ENCODE data around the gene CORO2A.

CORO2A gene

GRCh38 chr9:98168153-98168780 is 24.2 kb downstream of the CORO2A start:
- DNase-seq: no peak

DNA sequence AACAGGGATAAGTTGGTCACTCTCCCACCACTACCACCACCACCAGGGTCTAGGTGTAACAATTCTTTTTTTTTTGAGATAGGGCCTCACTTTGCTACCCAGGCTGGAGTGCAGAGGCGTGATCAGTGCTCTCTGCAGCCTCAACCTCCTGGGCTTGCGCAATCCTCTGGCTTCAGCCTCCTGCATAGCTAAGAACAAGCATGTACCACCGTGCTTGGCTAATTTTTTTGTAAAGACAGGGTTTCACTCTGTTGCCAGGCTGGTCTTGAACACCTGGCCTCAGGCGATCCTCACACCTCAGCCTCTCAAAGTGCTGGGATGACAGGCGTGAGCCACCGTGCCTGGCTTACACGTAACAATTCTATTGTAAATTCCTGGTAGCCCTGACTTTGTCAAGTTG is 27.5 kb downstream of the CORO2A start:
- DNase-seq: no peak

DNA sequence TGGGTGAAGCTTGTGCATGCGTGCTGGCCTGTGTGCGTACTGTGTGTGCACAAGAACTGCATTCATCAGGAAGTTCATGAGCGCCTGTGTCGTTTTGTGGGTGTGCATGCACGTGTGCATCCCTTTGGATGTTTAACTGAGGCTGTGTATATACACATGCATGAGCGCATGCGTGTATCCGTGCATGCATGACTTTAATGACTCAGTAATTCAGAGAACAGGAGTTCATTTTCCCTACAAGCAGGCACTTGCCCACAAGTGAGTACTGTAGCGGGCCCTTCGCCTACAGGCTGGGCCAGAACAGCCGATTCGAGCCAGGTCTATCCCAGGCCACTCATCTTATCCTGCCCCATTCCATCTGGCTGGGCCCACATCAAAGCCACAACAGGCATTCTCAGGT is 29.8 kb downstream of the CORO2A start:
- no peak for DNase-seq

GRCh38 chr9:98161851-98162250 is 30.6 kb downstream of the CORO2A start:
- no peak for DNase-seq

DNA sequence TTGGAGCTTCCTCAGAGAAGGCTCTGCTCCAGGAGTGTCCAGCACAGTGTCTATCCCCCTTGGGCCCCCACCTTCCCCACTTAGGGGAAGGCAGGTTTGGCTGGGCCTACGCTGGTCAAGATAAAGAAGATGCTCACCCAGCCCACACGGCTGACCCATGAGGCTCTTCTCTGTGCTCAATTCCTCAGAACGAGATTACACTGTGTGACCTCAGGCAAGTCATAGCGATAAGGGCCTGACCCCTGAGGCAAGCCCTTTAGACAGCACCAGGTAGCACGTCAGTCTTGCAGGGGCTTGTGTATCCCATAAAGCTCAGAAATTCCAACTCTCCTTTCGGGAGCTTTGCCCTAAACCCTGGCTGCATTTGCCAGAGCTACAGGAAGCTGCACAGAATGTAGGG is 32.6 kb downstream of the CORO2A start:
- no peak for DNase-seq

DNA sequence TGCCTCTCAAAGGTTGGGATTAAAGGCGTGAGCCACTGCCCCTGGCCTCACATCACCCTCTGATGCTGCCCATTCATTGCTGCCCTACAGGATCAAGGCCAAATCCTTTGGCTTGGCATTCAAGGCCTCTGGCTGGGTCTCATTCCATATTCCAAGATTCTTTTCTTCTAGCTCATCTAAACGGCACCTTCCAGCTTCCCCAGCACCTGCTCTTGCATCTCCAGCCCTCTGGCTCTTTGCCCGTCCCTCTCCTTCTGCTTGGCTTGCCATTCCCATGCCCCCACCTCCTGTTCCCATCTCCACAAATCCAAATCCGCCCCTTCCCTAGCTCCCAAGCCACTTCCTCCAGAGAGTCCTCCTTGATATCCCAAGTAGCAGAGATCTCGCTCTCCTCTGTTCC is 33.1 kb downstream of the CORO2A start:
- no peak for DNase-seq

DNA sequence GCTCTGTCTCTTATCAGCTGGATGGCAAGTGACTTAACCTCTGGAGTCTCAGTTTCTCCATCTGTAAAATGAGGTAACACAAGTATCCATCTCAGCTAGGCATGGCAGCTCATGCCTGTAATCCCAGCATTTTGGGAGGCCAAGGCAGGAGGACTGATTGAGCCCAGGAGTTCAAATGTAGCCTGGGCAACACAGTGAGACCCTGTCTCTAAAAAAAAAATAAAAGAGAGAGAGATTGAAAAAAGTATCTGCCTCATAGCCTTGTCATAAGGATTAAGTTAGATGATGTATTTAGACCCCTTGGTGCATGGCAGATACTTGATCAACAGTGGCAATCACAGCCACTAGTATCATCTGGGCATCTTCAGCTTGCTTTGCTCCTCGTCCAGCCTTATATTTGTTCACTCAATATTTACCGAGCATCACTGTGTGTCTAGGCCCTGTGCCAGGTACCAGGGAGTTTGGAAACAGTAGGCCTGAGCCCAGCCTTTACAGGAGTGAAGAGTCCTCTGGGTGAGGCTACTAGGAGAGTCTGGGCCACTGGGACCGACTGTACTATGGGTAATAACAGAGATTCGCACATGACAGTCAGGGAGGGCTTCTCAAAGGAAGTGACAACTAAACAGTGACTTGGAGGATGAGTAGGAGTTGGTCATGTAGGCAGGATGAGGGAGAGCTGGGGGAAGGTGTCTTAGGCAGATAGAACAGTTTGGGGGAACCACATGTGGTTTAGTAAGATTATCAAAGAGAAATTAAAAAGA is 34.2 kb downstream of the CORO2A start:
- DNase-seq: no peak

GRCh38 chr9:98157372-98157771 is 35.1 kb downstream of the CORO2A start:
- no peak for DNase-seq

DNA sequence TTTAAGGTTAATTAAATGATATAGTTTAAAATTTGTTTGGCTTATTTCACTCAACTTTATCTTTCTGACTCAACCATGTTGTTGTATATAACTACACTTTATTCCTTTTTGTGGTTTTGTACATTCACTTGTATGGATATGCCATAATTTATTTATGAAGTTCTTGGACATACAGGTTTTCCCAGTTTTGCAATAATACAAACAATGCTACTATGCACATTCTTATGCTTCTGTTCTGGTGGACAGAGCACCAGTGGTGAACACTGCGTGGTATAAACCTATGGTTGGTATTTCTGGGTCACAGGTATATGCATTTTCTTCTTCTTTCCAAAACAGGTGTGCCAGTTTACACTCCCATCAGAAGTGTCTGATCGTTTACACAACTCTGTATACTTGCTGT is 37.8 kb downstream of the CORO2A start:
- DNase-seq: no peak

GRCh38 chr9:98152526-98152925 is 39.9 kb downstream of the CORO2A start:
- DNase-seq: no peak

DNA sequence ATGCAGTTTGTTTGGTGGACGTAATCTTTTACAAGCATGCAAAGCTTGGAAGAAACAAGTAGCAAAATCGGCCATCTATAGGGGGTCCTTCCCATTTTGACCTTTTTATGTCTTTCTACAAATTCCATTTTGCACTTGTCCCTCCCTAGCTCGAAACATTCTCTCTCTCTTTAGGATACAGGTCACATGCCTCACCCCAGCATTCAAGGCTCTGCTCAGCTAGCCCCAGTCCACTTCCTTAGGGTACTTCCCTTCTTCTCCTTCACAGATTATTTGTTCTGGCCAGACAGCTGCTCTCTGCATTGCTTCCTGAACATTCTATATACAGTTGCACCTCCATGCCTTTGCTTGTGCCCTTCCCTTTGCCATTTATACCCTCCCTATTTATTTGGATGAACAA is 41.7 kb downstream of the CORO2A start:
- no peak for DNase-seq

DNA sequence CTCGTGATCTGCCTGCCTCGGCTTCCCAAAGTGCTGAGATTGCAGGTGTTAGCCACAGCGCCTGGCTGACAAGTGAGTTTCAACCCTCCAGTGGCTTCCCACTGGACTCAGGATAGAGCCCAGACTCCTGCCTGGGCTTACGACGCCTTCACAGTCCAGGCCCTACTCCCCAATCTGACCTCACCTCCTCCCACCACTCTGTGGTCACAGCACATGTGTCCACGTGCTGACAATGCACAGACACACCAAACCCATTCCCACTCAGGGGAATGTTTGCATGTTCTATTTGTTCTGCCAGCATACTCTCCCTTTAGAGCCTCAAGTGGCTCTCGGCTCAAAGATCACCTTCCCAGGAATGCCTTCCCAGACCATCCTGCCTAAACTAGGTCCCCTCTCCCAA is 42.3 kb downstream of the CORO2A start:
- DNase-seq: no peak

DNA sequence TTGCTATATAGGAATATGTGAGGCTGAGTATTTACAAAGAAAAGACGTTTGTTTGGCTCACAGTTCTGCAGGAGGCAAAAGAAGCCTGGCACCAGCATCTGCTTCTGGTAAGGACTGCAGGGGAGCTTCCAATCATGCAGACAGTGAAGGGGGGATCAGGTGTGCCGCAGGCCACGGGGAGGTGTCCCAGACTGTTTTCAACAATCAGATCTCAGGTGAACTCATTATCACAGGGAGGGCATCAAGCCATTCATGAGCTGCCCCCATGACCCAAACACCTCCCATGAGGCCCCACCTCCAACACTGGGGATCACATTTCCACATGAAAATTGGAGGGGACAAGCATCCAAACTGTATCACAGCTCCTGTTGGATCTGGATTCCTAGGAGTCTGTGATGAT is 43.0 kb downstream of the CORO2A start:
- DNase-seq: no peak

GRCh38 chr9:98148486-98148885 is 44.0 kb downstream of the CORO2A start:
- no peak for DNase-seq

GRCh38 chr9:98147582-98147981 is 44.9 kb downstream of the CORO2A start:
- no peak for DNase-seq

DNA sequence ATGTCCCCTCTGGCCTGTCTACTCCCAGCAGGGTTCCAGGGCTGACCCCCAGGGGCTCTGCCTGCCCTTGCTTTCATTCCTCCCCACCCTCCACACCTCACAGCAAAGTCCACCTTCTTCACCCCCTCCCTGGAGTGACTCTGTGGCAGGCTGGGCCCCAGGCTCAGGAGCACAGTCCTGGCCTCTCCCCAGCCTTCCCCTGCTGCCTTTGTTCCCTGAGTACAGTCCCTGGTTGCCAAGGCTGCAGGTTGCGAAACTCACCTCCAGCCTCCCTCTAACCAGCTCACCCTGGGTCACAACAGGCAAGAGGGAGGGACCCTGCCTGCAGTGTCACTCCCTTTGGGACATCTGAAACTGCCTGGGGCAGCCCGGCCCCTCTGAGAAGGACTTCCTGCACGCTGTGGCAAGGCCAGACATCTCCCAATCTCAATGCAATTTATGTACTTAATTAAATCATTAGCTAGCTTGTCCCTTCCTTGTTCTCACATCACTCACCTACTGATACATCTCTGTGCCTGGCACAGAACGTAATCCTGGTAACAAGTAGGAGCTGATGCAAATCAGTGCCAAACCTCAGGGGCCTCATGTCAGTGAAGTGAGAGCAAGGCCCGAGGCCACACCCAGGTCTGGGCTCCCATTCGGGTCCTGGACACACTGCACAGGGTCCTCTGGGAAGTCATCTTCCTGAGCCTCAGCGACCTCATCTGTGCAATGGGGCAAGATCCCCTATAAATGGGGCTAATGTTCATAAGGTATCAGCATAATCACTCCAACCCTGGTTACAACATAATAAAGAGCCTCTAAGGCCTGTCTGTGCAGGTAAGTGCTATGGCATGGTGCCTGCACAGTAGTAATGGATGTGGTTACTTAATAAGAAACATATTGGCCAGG is 46.1 kb downstream of the CORO2A start:
- peak; percentile 41 for DNase-seq

DNA sequence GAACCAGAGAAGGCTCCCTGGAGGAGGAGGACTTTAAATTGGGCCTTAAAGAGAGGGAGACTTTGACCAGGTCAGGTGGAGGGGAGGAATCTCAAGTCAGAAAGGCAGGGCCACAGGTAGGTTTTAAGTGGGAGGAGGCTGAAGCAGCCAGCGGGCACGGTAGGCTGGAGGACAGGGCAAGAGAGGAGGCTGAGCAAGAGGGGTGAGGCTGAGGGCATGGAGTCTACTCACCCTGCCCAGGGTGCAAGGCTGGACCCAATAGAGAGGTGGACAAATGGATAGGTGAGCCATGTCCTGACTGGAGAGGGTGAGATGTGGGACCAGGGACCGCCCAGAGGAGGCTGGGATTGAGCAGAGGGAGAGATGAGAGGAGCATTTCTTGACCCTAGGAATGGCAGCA is 47.8 kb downstream of the CORO2A start:
- no peak for DNase-seq

GRCh38 chr9:98144076-98144475 is 48.4 kb downstream of the CORO2A start:
- no peak for DNase-seq

DNA sequence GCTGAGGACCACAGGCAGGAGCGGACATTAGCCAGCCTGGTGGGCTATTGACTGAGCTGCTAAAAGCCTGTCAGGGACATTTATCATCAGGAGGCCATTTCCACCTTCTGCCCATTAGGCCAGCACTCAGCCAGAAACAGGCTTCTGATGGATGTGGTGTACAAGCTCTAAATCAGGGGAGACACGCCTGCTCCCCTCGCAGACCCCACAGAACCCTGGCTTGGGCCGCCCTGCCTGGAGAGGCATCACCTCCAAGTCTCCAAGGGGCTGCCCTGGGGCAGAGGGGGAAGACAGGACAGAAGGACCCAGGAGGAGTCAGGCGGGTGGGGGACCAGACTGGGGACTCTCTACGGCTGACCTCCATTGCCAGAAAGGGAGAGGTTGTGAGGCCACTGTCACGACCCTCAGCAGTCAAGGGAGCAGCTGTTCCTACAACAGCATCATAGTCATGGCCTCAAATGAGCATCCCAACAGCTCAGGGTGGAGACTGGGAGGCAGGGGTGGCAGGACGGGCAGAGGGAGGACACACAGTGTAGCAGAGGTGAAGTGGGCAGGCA is 49.4 kb downstream of the CORO2A start:
- DNase-seq: no peak

GRCh38 chr9:98142182-98142907 is 50.1 kb downstream of the CORO2A start:
- DNase-seq: no peak

- no peak for DNase-seq
These were observed 51.9 kb downstream of the CORO2A start for GRCh38 chr9:98140503-98140902.

GRCh38 chr9:98136489-98136888 is 55.9 kb downstream of the CORO2A start:
- DNase-seq: no peak

DNA sequence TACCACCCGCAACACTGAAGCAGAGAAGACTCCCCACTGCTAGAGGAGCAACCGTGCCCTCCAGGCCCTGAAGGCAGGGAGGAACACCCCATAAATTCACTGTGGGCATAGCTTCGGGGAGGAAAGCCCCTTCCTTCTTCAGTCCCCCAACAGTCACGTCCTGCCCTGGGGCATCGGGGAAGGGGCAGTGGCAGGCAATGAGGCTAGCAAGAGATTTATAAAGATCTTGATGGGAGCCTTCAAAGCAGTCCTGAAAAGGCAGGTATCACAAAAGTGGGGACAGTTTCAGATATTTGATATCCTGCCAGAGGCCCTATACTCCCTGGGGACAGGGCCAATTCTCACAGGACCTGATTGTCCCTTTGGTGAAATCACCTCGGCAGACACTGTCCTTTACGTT is 56.5 kb downstream of the CORO2A start:
- no peak for DNase-seq

All from NCI-H1436 (cell line).